Liver (tissue), 3 donors: ENCODE results near the gene CTPS2.

Source experiments
- CTCF ChIP-seq: fragments of 150-350 bp; IDR thresholded peaks from 2 replicates; pipeline ENCODE4 v1.5.1; 2017; ENCODE audit warnings: improper control_type of control experiment, low read depth, low read length; ENCODE audit not compliant: missing input control
- HNF4A ChIP-seq, 2 donors: conservative IDR thresholded peaks; 2 replicates each; pipeline ENCODE4 v1.6.1; 2016; ENCODE audit warnings: antibody characterized with exemption in 2 of 2, mild to moderate bottlenecking in 2 of 2
- YY1 ChIP-seq: IDR thresholded peaks from 2 replicates; pipeline ENCODE4 v1.6.1; 2016; ENCODE audit warnings: antibody characterized with exemption, mild to moderate bottlenecking
- donor health status: healthy.
- donor health status: healthy.

- TF ChIP-seq CTCF = no peak
- TF ChIP-seq HNF4A (conservative IDR thresholded peaks at IDR 0.05) = no peak
- no peak for TF ChIP-seq YY1
Observed at GRCh38 chrX:16671005-16671404, 41.5 kb downstream of the CTPS2 start.
